ENCODE measurements around the gene MRPL48. TPM values are rescaled to one million over a fixed set of nuclear protein-coding genes. Genes with fewer than 3 reads are reported as not detected.
"Not testable (repeated sequence)": the region's sequence is repeated elsewhere in the genome, so short reads cannot be mapped to it uniquely, and the experiment has no call there.

The MRPL48 gene
- total and polyA plus RNA-seq, 4 donors, result 20.5 to 38.1 (median 31.0) TPM

- H3K27ac ChIP-seq (ENCODE audit: low read depth in 1 of 2, low read length in 1 of 2), result peak overlapping the region; percentile 36 to 64
- H3K9me3 ChIP-seq (ENCODE audit: control insufficient read depth in 4 of 4, insufficient read depth in 3 of 4, low read length in 3 of 4), result peaks cover 0 to 2% (median 0%) of the 10 kb centered on the region in 4 donors
- ATAC-seq (ENCODE audit: insufficient read depth, low FRiP score) (no peak), DNase-seq (peak in 2 of 3 donors; percentile 7 to 19)
- peaks cover 5 to 24% (median 9%) of the 10 kb centered on the region in 5 donors for H3K4me1 ChIP-seq (ENCODE audit: control insufficient read depth in 5 of 5, insufficient read depth in 5 of 5, low read length in 5 of 5)
- no peak overlapping the region for H3K4me3 ChIP-seq
- TF ChIP-seq, protein P1, sequence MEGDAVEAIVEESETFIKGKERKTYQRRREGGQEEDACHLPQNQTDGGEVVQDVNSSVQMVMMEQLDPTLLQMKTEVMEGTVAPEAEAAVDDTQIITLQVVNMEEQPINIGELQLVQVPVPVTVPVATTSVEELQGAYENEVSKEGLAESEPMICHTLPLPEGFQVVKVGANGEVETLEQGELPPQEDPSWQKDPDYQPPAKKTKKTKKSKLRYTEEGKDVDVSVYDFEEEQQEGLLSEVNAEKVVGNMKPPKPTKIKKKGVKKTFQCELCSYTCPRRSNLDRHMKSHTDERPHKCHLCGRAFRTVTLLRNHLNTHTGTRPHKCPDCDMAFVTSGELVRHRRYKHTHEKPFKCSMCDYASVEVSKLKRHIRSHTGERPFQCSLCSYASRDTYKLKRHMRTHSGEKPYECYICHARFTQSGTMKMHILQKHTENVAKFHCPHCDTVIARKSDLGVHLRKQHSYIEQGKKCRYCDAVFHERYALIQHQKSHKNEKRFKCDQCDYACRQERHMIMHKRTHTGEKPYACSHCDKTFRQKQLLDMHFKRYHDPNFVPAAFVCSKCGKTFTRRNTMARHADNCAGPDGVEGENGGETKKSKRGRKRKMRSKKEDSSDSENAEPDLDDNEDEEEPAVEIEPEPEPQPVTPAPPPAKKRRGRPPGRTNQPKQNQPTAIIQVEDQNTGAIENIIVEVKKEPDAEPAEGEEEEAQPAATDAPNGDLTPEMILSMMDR (IDR thresholded peaks at IDR 0.05; ENCODE audit: control extremely low read depth, extremely low read depth), result no peak
- 40 to 59% methylated on average over 8 of the region's 8 CpGs for WGBS, 2 donors
- H3K9ac ChIP-seq (ENCODE audit: insufficient read depth in 1 of 2, low read length in 2 of 2), result peak overlapping the region; percentile 77 to 89
- peaks cover 13 to 21% (median 17%) of the 10 kb centered on the region in 4 donors for H3K36me3 ChIP-seq (ENCODE audit: control insufficient read depth in 4 of 4, insufficient read depth in 4 of 4, low read length in 4 of 4)
- no peaks in the 10 kb centered on the region for H3K27me3 ChIP-seq (ENCODE audit: control insufficient read depth in 3 of 3, insufficient read depth in 3 of 3, low read length in 2 of 3)
These were observed 88.2 kb downstream of the MRPL48 start for GRCh38 chr11:73875840-73876239.

DNA sequence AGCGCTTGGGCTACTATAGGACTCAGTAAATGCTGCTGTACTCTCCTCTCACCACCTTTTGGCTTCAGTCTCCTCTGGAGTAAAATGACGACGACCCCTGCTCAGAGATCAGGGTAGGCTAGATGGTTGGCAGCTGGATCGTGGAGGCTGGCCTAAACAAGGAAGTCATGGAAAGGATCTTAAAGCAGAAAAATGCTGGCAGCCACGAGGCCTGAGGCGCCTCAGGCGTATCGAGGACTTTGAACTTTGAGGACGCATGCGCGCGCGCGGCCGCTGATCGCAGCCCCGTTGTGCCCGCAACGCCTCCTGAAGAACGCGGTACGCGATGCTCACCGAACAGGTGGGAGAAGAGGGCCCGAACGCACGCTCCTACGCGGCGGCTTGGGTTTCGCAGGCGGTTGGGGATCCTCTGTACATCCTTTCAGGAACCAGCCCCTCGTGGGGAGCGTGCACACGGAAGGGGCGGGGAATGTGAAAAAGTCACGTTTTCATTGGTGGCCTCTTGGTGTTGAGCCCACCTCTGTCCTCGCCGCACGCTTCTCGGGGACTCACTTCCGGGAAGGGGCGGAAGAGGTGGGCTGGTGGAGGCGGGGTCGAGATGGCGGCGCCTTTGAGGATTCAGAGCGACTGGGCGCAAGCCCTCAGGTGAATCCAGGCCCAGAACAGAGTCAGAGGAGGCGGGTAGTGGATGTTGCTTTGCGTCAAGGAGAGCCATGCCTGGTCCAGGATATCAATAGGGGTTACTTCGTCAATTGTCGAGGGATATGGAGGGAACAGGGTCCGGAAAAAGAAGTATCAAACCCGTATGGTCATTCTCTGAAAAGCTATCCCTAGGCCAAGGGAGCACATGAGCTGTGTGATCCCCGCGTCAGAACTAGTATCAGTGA is 89.0 kb downstream of the MRPL48 start, which contains the start of the genes COA4 and PAAF1:
Gene COA4, minus strand, starts transcription at position 423 of the 887 bp plus-strand sequence. CDS start 3,468 bp downstream, outside the sequence.
Gene PAAF1, plus strand, starts transcription at position 576 of the 887 bp plus-strand sequence. Its CDS starts 23 bp downstream, at position 599.
- H3K27me3 ChIP-seq (ENCODE audit: control insufficient read depth in 3 of 3, insufficient read depth in 3 of 3, low read length in 2 of 3), result no peaks in the 10 kb centered on the region
- peaks cover 0 to 2% (median 0%) of the 10 kb centered on the region in 4 donors for H3K9me3 ChIP-seq (ENCODE audit: control insufficient read depth in 4 of 4, insufficient read depth in 3 of 4, low read length in 3 of 4)
- H3K27ac ChIP-seq (ENCODE audit: low read depth in 1 of 2, low read length in 1 of 2), result peak within 1 kb of the TSS; percentile 64 to 93
- WGBS, 2 donors, result 1% methylated on average over 57 of the region's 57 CpGs
- TF ChIP-seq, protein P1 (IDR thresholded peaks at IDR 0.05; ENCODE audit: control extremely low read depth, extremely low read depth), result no peak
- DNase-seq (peak; percentile 95 to 99 (median 98)), ATAC-seq (ENCODE audit: insufficient read depth, low FRiP score) (peak; percentile 97)
- H3K4me3 ChIP-seq, result peak within 1 kb of the TSS; percentile 91
- peaks cover 5 to 24% (median 9%) of the 10 kb centered on the region in 5 donors for H3K4me1 ChIP-seq (ENCODE audit: control insufficient read depth in 5 of 5, insufficient read depth in 5 of 5, low read length in 5 of 5)
- H3K36me3 ChIP-seq (ENCODE audit: control insufficient read depth in 4 of 4, insufficient read depth in 4 of 4, low read length in 4 of 4), result peaks cover 9 to 21% (median 14%) of the 10 kb centered on the region in 4 donors
- H3K9ac ChIP-seq (ENCODE audit: insufficient read depth in 1 of 2, low read length in 2 of 2), result peak within 1 kb of the TSS; percentile 89 to 100

DNA sequence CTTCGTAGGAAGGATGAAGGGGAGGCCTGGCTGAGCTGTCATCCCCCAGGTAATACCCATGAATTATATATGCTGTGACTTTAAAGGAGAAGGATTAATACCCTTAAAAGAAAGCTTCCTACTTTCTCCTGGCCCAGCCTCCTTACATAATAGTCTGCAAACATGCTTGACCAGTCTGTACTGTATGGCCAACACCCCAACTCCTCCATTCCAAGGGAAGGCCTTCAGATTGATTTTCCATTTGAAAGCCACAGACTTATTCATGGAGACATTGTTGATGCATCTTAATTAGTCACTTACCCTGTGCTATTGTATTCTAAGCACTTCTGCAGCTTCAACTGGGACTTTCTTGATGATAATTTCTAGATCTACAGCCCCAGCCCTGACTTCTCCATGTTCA is 91.1 kb downstream of the MRPL48 start:
- ATAC-seq (ENCODE audit: insufficient read depth, low FRiP score) (no peak), DNase-seq (no peak)
- Histone ChIP-seq H3K27me3 (ENCODE audit: control insufficient read depth in 3 of 3, insufficient read depth in 3 of 3, low read length in 2 of 3) (no peaks in the 10 kb centered on the region), H3K9ac (ENCODE audit: insufficient read depth in 1 of 2, low read length in 2 of 2) (no peak overlapping the region), H3K4me1 (ENCODE audit: control insufficient read depth in 5 of 5, insufficient read depth in 5 of 5, low read length in 5 of 5) (peaks cover 5 to 24% (median 9%) of the 10 kb centered on the region in 5 donors), H3K27ac (ENCODE audit: low read depth in 1 of 2, low read length in 1 of 2) (no peak overlapping the region), H3K36me3 (ENCODE audit: control insufficient read depth in 4 of 4, insufficient read depth in 4 of 4, low read length in 4 of 4) (peaks cover 2 to 16% (median 4%) of the 10 kb centered on the region in 4 donors), H3K9me3 (ENCODE audit: control insufficient read depth in 4 of 4, insufficient read depth in 3 of 4, low read length in 3 of 4) (peaks cover 0 to 2% (median 0%) of the 10 kb centered on the region in 4 donors), H3K4me3 (no peak overlapping the region)
- TF ChIP-seq, protein P1 (IDR thresholded peaks at IDR 0.05; ENCODE audit: control extremely low read depth, extremely low read depth), result no peak
- 82 to 97% methylated on average over 1 of the region's 1 CpG for WGBS, 2 donors

DNA sequence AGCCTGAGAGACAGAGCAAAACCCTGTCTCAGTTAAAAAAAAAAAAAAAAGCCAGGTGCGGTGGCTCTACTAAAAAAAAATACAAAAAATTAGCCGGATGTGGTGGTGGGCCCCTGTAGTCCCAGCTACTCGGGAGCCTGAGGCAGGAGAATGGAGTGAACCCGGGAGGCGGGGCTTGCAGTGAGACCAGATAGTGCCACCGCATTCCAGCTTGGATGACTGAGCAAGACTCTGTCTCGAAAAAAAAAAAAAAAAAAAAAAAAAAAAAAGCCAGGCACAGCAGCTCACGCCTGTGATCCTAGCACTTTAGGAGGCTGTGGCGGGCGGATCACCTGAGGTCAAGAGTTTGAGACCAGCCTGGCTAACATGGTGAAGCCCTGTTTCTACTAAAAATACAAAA is 92.8 kb downstream of the MRPL48 start:
- not testable (repeated sequence) for ATAC-seq (ENCODE audit: insufficient read depth, low FRiP score); H3K27me3 ChIP-seq (ENCODE audit: control insufficient read depth in 3 of 3, insufficient read depth in 3 of 3, low read length in 2 of 3); DNase-seq; H3K9me3 ChIP-seq (ENCODE audit: control insufficient read depth in 4 of 4, insufficient read depth in 3 of 4, low read length in 3 of 4); H3K27ac ChIP-seq (ENCODE audit: low read depth in 1 of 2, low read length in 1 of 2); H3K4me3 ChIP-seq; H3K9ac ChIP-seq (ENCODE audit: insufficient read depth in 1 of 2, low read length in 2 of 2)
- Histone ChIP-seq H3K4me1 (ENCODE audit: control insufficient read depth in 5 of 5, insufficient read depth in 5 of 5, low read length in 5 of 5) (peaks cover 2 to 18% (median 3%) of the 10 kb centered on the region in 5 donors), H3K36me3 (ENCODE audit: control insufficient read depth in 4 of 4, insufficient read depth in 4 of 4, low read length in 4 of 4) (peaks cover 0 to 12% (median 3%) of the 10 kb centered on the region in 4 donors)
- WGBS, 2 donors, result 94 to 96% methylated on average over 10 of the region's 10 CpGs
